Measurements from ENCODE around the gene TTI1.

The TTI1 gene

GRCh38 chr20:37958856-37959520 is 74.3 kb downstream of the TTI1 start:
- no peak for DNase-seq

GRCh38 chr20:37956107-37956585 is 77.1 kb downstream of the TTI1 start:
- DNase-seq, result no peak

GRCh38 chr20:37955511-37955910 is 77.7 kb downstream of the TTI1 start:
- DNase-seq, result no peak

GRCh38 chr20:37954626-37955025 is 78.6 kb downstream of the TTI1 start:
- DNase-seq, result no peak

- DNase-seq, result no peak
Observed at GRCh38 chr20:37954190-37954589, 79.1 kb downstream of the TTI1 start.

- DNase-seq, result no peak
Observed at GRCh38 chr20:37948956-37949355, 84.3 kb downstream of the TTI1 start.

GRCh38 chr20:37947943-37948342 is 85.3 kb downstream of the TTI1 start:
- no peak for DNase-seq

- no peak for DNase-seq
Observed at GRCh38 chr20:37946946-37947345, 86.3 kb downstream of the TTI1 start.

GRCh38 chr20:37945091-37945547 is 88.1 kb downstream of the TTI1 start:
- no peak for DNase-seq

- DNase-seq, result no peak
Observed at GRCh38 chr20:37944456-37944981, 88.7 kb downstream of the TTI1 start.

GRCh38 chr20:37943501-37944455 is 89.5 kb downstream of the TTI1 start:
- DNase-seq, result no peak

- DNase-seq, result no peak
Observed at GRCh38 chr20:37943033-37943432, 90.2 kb downstream of the TTI1 start.

GRCh38 chr20:37941992-37942391 is 91.3 kb downstream of the TTI1 start:
- no peak for DNase-seq

GRCh38 chr20:37941332-37941731 is 91.9 kb downstream of the TTI1 start:
- no peak for DNase-seq

GRCh38 chr20:37940858-37941257 is 92.4 kb downstream of the TTI1 start:
- no peak for DNase-seq

- DNase-seq, result no peak
Observed at GRCh38 chr20:37939701-37940560, 93.3 kb downstream of the TTI1 start.

- DNase-seq, result no peak
Observed at GRCh38 chr20:37938954-37939353, 94.3 kb downstream of the TTI1 start.

- DNase-seq, result no peak
Observed at GRCh38 chr20:37938181-37938750, 95.0 kb downstream of the TTI1 start.

- no peak for DNase-seq
Observed at GRCh38 chr20:37937686-37938085, 95.6 kb downstream of the TTI1 start.

GRCh38 chr20:37936451-37936850 is 96.8 kb downstream of the TTI1 start:
- no peak for DNase-seq

GRCh38 chr20:37936041-37936440 is 97.2 kb downstream of the TTI1 start:
- no peak for DNase-seq

- DNase-seq, result peak; percentile 26
Observed at GRCh38 chr20:37935435-37935834, 97.8 kb downstream of the TTI1 start.

Measured in fibroblast of skin of right biceps (primary cell).